ENCODE data around the gene ACTL7B. TPM values are rescaled to one million over a fixed set of nuclear protein-coding genes. Genes with fewer than 3 reads are reported as not detected.
"Not testable (repeated sequence)": the region's sequence is repeated elsewhere in the genome, so short reads cannot be mapped to it uniquely, and the experiment has no call there.

ACTL7B gene
- total RNA-seq, 2 donors from 2014 or later = 0.12 TPM; not detected in 1

GRCh38 chr9:108848296-108848695 lies 7.5 kb downstream of the ACTL7B start:
- not testable (repeated sequence) for H3K4me1 Mint-ChIP-seq (ENCODE audit: low read depth); H3K27ac Mint-ChIP-seq; H3K36me3 Mint-ChIP-seq (ENCODE audit: insufficient read depth in 2 of 2); DNase-seq; ATAC-seq (replicated peaks in 1 of 2); H3K27me3 Mint-ChIP-seq (ENCODE audit: low read depth); H3K9me3 Mint-ChIP-seq; H3K4me3 Mint-ChIP-seq

GRCh38 chr9:108845947-108846346 lies 9.8 kb downstream of the ACTL7B start:
- no peaks in the 10 kb centered on the region for H3K27me3 Mint-ChIP-seq (ENCODE audit: low read depth)
- H3K4me3 Mint-ChIP-seq = no peak overlapping the region
- ATAC-seq (replicated peaks in 1 of 2) (no peak), DNase-seq (no peak)
- no peak overlapping the region for H3K27ac Mint-ChIP-seq
- H3K4me1 Mint-ChIP-seq (ENCODE audit: low read depth) = peaks cover 10% of the 10 kb centered on the region
- no peaks in the 10 kb centered on the region for H3K36me3 Mint-ChIP-seq (ENCODE audit: insufficient read depth in 2 of 2)
- no peaks in the 10 kb centered on the region for H3K9me3 Mint-ChIP-seq

- DNase-seq = no peak
- no peak for ATAC-seq (replicated peaks in 1 of 2)
- Mint-ChIP-seq H3K9me3 (no peaks in the 10 kb centered on the region), H3K36me3 (ENCODE audit: insufficient read depth in 2 of 2) (no peaks in the 10 kb centered on the region), H3K27me3 (ENCODE audit: low read depth) (no peaks in the 10 kb centered on the region), H3K4me3 (no peak overlapping the region), H3K27ac (no peak overlapping the region), H3K4me1 (ENCODE audit: low read depth) (peaks cover 10% of the 10 kb centered on the region)
Measured at GRCh38 chr9:108845507-108845906, 10.3 kb downstream of the ACTL7B start.

GRCh38 chr9:108844856-108845255 lies 10.9 kb downstream of the ACTL7B start:
- Mint-ChIP-seq H3K36me3 (ENCODE audit: insufficient read depth in 2 of 2) (no peaks in the 10 kb centered on the region), H3K9me3 (no peaks in the 10 kb centered on the region), H3K4me3 (no peak overlapping the region), H3K27me3 (ENCODE audit: low read depth) (no peaks in the 10 kb centered on the region), H3K27ac (no peak overlapping the region), H3K4me1 (ENCODE audit: low read depth) (peaks cover 10% of the 10 kb centered on the region)
- DNase-seq = no peak
- ATAC-seq (replicated peaks in 1 of 2) = no peak

- Mint-ChIP-seq H3K9me3 (no peaks in the 10 kb centered on the region), H3K4me1 (ENCODE audit: low read depth) (peaks cover 10% of the 10 kb centered on the region), H3K4me3 (no peak overlapping the region), H3K27ac (no peak overlapping the region), H3K27me3 (ENCODE audit: low read depth) (no peaks in the 10 kb centered on the region), H3K36me3 (ENCODE audit: insufficient read depth in 2 of 2) (no peaks in the 10 kb centered on the region)
- DNase-seq (no peak), ATAC-seq (replicated peaks in 1 of 2) (no peak)
Measured at GRCh38 chr9:108844391-108844790, 11.4 kb downstream of the ACTL7B start.

- Mint-ChIP-seq H3K4me3 (peak overlapping the region; percentile 54 to 78), H3K27ac (no peak overlapping the region)
- peak in 1 of 2 donors; percentile 28 for DNase-seq
Measured at GRCh38 chr9:108842610-108843295, 13.0 kb downstream of the ACTL7B start.

GRCh38 chr9:108839561-108839960 lies 16.2 kb downstream of the ACTL7B start:
- not testable (repeated sequence) for H3K27me3 Mint-ChIP-seq (ENCODE audit: low read depth); DNase-seq; H3K36me3 Mint-ChIP-seq (ENCODE audit: insufficient read depth in 2 of 2); H3K9me3 Mint-ChIP-seq; H3K27ac Mint-ChIP-seq; ATAC-seq (replicated peaks in 1 of 2); H3K4me3 Mint-ChIP-seq
- peaks cover 20% of the 10 kb centered on the region for H3K4me1 Mint-ChIP-seq (ENCODE audit: low read depth)

More at GRCh38 chr9:108842610-108843295, 13.0 kb downstream of the ACTL7B start:
- Mint-ChIP-seq H3K9me3 (no peaks in the 10 kb centered on the region), H3K36me3 (ENCODE audit: insufficient read depth in 2 of 2) (no peaks in the 10 kb centered on the region), H3K4me1 (ENCODE audit: low read depth) (peaks cover 10% of the 10 kb centered on the region), H3K27me3 (ENCODE audit: low read depth) (no peaks in the 10 kb centered on the region)
- peak; percentile 43 to 57 for ATAC-seq (replicated peaks in 1 of 2)

GRCh38 chr9:108838017-108838416 lies 17.8 kb downstream of the ACTL7B start:
- ATAC-seq (replicated peaks in 1 of 2) = no peak
- Mint-ChIP-seq H3K4me3 (no peak overlapping the region), H3K27ac (no peak overlapping the region), H3K9me3 (no peaks in the 10 kb centered on the region), H3K36me3 (ENCODE audit: insufficient read depth in 2 of 2) (no peaks in the 10 kb centered on the region), H3K27me3 (ENCODE audit: low read depth) (no peaks in the 10 kb centered on the region), H3K4me1 (ENCODE audit: low read depth) (peaks cover 19% of the 10 kb centered on the region)
- DNase-seq = no peak

GRCh38 chr9:108837530-108837929 lies 18.3 kb downstream of the ACTL7B start:
- no peak for ATAC-seq (replicated peaks in 1 of 2)
- Mint-ChIP-seq H3K9me3 (no peaks in the 10 kb centered on the region), H3K36me3 (ENCODE audit: insufficient read depth in 2 of 2) (no peaks in the 10 kb centered on the region), H3K27ac (no peak overlapping the region), H3K4me3 (no peak overlapping the region), H3K27me3 (ENCODE audit: low read depth) (no peaks in the 10 kb centered on the region), H3K4me1 (ENCODE audit: low read depth) (peaks cover 14% of the 10 kb centered on the region)
- DNase-seq = no peak

- DNase-seq (no peak), ATAC-seq (replicated peaks in 1 of 2) (no peak)
- no peak overlapping the region for H3K27ac Mint-ChIP-seq
- no peaks in the 10 kb centered on the region for H3K9me3 Mint-ChIP-seq
- no peaks in the 10 kb centered on the region for H3K36me3 Mint-ChIP-seq (ENCODE audit: insufficient read depth in 2 of 2)
- no peaks in the 10 kb centered on the region for H3K27me3 Mint-ChIP-seq (ENCODE audit: low read depth)
- no peak overlapping the region for H3K4me3 Mint-ChIP-seq
- peaks cover 10% of the 10 kb centered on the region for H3K4me1 Mint-ChIP-seq (ENCODE audit: low read depth)
Measured at GRCh38 chr9:108836781-108837180, 19.0 kb downstream of the ACTL7B start.

- Mint-ChIP-seq H3K4me3 (no peak overlapping the region), H3K27ac (no peak overlapping the region), H3K4me1 (ENCODE audit: low read depth) (peaks cover 10% of the 10 kb centered on the region), H3K27me3 (ENCODE audit: low read depth) (no peaks in the 10 kb centered on the region), H3K36me3 (ENCODE audit: insufficient read depth in 2 of 2) (no peaks in the 10 kb centered on the region), H3K9me3 (no peaks in the 10 kb centered on the region)
- DNase-seq = no peak
- no peak for ATAC-seq (replicated peaks in 1 of 2)
Measured at GRCh38 chr9:108836319-108836718, 19.5 kb downstream of the ACTL7B start.

GRCh38 chr9:108835831-108836230 lies 20.0 kb downstream of the ACTL7B start:
- Mint-ChIP-seq H3K9me3 (no peaks in the 10 kb centered on the region), H3K4me3 (no peak overlapping the region), H3K27ac (no peak overlapping the region), H3K4me1 (ENCODE audit: low read depth) (peaks cover 11% of the 10 kb centered on the region), H3K36me3 (ENCODE audit: insufficient read depth in 2 of 2) (no peaks in the 10 kb centered on the region), H3K27me3 (ENCODE audit: low read depth) (no peaks in the 10 kb centered on the region)
- DNase-seq (no peak), ATAC-seq (replicated peaks in 1 of 2) (no peak)

GRCh38 chr9:108834959-108835665 lies 20.7 kb downstream of the ACTL7B start:
- no peaks in the 10 kb centered on the region for H3K27me3 Mint-ChIP-seq (ENCODE audit: low read depth)
- no peaks in the 10 kb centered on the region for H3K36me3 Mint-ChIP-seq (ENCODE audit: insufficient read depth in 2 of 2)
- no peak overlapping the region for H3K4me3 Mint-ChIP-seq
- H3K27ac Mint-ChIP-seq = peak overlapping the region; percentile 29
- H3K9me3 Mint-ChIP-seq = no peaks in the 10 kb centered on the region
- DNase-seq (no peak), ATAC-seq (replicated peaks in 1 of 2) (no peak)
- peaks cover 16% of the 10 kb centered on the region for H3K4me1 Mint-ChIP-seq (ENCODE audit: low read depth)

- no peaks in the 10 kb centered on the region for H3K27me3 Mint-ChIP-seq (ENCODE audit: low read depth)
- H3K36me3 Mint-ChIP-seq (ENCODE audit: insufficient read depth in 2 of 2) = no peaks in the 10 kb centered on the region
- H3K27ac Mint-ChIP-seq = no peak overlapping the region
- H3K4me1 Mint-ChIP-seq (ENCODE audit: low read depth) = peaks cover 16% of the 10 kb centered on the region
- H3K9me3 Mint-ChIP-seq = no peaks in the 10 kb centered on the region
- ATAC-seq (replicated peaks in 1 of 2) = no peak
- no peak overlapping the region for H3K4me3 Mint-ChIP-seq
- DNase-seq = no peak
Measured at GRCh38 chr9:108832179-108832500, 23.6 kb downstream of the ACTL7B start.
